GM19238 (cell line): ENCODE results near the gene ITGAV.
"Not testable (repeated sequence)": the region's sequence is repeated elsewhere in the genome, so short reads cannot be mapped to it uniquely, and the experiment has no call there.

ENCODE experiments used
- DNase-seq: peaks from one replicate; pipeline ENCODE4 v3.0.0; 2011; ENCODE audit warnings: low spot score; ENCODE audit not compliant: insufficient read length

ITGAV gene

DNA sequence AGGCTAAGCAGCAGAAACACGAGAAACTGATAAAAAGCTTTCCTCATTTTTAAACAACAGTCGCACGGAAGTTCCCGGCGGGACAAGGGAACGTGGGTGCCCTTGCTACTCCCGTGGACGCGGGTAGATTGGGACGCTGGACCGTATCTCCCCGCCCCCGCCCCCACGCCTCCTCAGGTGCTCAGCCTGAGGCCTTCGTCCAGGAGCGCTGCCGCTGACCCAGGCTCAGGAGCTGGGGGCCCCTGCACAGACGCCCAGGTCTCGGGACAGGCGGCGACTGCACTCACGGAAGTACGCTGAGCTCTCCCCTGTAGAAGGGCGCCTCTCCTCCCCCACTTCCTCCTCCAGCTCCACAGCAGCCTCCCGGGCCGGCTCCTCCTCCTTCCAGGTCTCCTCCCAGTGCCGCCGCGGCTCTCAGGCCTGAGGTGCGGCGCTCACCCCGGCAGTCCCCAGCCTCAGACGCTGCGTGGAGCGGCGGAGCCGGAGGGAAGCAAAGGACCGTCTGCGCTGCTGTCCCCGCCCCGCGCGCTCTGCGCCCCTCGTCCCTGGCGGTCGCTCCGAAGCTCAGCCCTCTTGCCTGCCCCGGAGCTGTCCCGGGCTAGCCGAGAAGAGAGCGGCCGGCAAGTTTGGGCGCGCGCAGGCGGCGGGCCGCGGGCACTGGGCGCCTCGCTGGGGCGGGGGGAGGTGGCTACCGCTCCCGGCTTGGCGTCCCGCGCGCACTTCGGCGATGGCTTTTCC, at the start of gene ITGAV:
Gene ITGAV, plus strand, starts transcription at position 445 of the 738 bp plus-strand sequence. Its CDS starts 283 bp downstream, at position 728.
- DNase-seq = peak; percentile 87

DNA sequence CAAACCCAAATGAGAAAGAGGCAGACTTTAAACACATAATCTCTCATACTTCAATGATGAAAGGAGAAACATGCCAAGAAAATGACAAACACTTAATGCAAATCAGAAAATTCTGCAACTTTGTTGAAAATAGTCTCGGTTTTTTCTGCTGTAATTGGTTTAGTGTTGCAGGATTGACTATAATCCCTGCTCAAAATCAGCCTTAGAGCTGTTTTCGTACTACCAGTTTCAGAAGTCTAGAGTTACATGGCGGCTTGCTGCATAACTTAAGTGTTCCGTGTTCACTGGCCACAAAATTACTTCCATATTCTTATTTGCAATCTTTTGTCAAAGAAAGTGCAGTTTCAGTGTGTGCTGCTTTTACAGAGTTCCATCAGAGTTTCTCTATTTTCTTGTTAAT, 48.9 kb upstream of the ITGAV start:
- no peak for DNase-seq

DNA sequence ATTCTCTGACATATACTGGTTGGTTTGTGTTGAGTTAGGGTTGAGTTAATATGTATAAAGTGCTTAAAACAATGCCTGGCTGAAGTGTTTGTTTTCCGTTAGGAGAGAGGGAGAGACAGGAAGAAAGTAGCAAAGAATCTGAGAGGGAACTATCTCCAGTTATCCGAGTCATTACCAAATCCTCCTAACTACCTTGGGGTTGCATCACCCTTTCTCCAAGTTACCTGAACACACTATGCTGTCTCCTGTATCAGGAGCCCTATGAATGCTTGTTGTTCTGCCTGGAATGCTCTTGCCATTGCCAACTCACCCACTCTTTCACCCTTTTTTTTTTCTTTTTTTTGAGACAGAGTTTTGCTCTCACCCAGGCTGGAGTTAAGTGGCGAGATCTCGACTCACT, 47.9 kb upstream of the ITGAV start:
- no peak for DNase-seq

DNA sequence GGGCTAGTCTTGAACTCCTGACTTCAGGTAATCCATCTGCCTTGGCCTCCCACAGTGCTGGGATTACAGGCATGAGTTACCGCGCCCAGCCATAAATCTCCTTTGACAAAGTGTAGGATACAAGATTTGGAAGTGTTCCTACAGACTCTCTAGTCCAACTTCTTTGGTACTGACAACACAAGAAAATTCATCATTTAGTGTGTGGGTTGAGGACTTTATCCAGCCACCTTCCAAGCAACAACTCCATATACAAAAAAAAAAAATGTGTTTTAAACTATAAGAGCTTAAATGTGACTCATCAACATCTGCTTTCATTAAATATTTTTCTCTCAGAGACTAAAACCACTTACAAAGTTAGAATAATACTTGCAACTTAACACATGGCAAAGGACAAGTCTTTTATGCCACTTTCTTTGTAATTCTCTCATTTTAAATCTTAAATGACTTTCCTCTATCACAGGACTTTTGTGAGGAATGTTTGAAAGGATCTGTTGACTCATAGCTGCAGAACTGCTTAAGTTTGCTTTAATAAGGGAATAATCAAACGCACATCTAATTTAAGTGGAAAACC, 46.2 kb upstream of the ITGAV start:
- DNase-seq = no peak

DNA sequence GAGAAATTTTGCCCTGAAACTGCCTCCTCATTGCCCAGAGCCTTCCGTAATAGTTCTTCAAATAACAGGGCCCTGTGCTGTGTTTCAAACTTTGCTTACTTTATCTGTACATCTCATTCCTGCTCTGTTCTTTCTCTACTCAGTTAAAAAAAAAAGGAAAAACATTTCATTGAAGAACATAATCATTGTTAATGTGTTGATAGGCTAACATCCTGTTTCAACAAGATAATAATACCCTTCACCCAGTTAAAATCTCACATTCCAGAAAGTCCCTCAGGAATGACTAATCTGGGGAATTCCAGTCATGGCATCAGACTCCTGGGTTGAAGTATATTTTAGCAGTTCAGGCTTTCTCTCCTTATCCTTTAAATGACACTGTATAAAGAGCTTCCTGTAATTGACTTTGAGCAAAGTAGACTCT, 45.6 kb upstream of the ITGAV start:
- no peak for DNase-seq

DNA sequence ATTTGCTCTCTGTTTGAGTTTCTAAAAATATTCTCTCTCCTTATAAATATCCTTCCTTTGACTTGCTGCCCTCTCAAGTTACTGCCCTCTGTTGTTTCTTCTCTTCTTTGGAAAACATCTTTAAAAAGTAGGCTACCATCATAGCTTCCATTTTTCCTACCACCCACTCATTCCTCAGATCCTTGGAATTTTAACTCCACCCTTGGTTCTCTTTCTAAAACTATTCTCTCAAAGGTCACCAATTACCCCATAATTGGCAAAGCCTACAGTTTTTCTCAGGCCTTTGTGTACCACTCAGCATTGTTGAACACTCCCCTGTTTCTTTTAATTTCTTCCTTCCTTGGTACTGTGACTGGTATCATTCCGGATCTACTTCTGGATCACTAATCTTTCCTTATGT, 43.0 kb upstream of the ITGAV start:
- no peak for DNase-seq

DNA sequence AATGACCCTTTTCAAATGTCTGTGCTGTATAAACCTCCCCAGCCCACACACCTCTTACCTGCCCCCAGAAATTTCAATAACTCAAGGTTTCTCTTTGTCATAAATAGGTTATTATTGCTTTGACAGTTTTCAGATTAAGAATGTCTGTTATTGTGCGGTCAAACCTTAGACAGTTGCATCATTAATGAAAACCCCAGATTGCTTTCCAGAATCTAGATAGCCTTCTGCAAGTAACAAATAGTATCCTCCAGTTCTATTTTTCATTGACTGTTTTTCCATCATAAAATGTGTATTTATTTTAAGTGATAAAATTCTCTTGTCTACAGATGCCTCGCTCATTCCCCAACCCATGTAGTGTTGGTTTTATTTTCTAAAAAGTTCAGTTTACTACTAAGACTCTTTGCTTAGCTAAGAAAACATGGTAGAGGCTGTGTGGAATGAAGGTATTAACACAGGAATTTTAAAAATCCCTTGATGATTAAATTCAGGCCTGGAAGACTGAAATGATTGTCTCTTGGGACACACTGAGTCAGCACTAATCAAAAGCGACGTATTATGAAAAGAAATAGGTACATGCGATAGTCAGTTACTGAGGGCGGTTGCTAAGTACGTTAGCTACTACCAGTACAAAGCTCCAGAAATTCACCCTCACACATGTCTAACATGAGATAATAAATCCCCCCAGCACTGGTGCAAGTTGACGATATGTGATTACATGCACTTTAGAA, 38.4 kb upstream of the ITGAV start:
- no peak for DNase-seq

DNA sequence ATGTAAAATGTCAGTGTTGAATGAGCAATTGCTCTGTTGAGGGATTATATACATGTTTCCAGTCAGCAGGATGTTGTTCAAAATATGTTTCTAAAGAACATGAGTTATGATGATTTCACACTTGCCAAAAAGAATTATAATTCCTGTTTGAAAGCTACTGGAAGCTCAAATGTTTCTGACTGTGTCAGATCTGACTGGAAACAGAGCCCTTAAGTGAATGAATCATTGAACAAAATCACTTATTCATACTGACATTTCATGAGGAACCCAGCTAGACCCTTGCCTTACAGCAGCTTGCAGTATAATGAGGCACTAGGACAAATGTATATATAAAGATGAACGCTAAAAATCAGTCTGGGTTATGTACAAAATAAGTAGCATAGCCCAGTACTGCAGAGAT, 35.4 kb upstream of the ITGAV start:
- DNase-seq = no peak

DNA sequence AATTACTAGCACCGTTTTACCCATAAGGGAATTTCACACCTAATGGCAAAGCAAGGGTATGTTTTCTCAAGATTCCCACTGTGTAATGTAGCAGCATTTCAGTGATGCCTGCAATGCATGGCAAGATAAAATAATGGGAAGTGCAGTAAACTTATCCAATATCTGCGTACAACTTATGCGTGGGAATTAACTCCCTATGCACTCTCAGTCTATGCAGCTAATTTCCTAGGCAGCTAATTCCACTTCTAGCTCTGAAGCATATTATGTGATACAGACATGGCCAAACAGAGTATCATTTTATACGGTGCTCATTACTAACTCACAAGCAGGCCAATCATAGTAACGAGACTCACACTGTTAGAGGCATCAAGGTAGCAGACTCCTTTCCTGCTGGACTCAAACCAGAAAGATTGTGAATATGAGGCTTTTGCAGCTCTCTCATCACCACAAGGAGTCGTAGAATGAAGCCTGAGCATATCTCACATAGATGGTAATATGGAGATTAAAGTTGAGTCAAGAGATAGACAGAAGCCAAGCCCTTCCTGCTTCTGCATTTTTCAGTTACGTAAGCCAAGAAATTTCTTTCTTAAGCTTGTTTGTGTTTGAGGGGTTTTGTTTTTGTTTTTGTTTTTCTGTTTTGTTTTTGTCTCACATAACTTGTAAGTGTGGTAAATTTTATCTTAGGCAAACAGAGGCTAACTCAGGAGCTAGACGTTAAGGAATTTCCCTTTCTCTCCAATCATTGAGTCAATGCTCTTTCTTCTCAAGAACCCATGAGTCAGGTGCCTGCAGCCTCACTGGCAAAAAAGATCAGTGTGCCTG, 34.8 kb upstream of the ITGAV start:
- DNase-seq = no peak

DNA sequence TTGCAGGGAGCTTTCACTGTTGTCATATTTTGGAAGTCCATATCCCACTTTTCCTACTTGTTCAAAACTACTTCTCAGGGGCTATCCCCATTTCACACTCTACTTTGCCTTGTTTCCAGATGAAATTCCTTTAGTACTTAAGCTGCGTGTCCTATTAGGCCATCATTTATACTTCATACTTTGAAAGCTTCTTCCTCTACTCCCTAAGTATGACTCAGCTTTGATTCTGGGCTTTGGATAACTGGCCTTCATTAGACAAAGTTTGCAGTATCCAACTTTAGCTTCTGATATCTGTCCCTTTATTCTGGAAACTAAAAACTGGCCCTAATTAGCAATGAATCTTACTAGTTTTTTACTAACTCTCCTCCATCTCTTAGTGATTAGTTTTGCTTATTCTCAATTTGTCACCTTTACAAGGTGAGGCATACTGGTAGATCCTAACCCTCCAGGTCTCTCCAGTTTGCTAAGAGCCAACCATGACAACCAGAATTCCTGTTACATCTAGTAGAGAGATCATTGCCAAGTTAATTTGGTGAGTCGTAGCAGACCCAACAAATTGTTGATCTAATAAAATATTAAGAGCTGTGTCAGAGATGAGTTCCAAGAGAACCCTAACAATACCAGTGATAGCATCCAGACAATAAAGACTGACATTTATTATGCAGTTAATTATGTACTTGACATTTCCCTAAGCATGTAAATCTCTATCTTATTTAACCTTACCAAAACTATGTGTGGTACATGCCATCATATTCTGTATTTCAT, 31.2 kb upstream of the ITGAV start:
- DNase-seq = no peak

DNA sequence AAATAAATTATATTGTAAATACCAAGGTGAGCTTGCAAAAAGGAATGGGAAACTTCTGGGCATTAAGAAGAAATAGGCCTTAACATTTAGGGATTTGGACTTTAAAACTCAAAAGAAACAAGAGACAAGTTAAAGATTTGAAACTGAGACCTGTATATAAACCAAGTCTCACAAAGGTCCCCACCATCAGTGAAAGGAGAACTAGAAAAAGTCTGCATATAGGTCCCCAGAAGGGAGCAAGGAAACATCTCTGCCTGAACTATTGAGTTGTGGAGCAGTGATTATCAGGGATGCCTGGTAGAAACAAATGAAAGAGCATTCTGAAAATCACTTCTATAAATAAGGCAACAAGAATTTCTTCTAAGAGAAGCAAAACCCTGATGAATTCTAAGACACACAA, 30.5 kb upstream of the ITGAV start:
- DNase-seq = no peak

DNA sequence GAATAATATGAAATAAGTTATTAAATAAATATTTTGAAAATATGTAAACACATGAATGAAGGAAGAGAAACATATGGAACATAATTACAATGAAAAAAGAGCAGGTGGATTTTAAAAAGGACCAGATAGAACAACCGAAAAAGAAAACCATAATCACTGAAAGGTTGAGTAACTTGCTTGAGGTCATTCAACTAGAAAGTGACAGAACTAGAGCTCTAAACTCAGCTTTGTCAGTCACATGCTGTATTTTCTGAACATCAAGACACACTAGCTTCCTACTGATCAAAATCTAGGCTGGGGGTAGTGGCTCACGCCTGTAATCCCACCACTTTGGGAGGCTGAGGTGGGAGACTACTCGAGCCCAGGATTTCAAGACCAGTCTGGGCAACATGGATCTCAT, 30.0 kb upstream of the ITGAV start:
- DNase-seq = no peak

DNA sequence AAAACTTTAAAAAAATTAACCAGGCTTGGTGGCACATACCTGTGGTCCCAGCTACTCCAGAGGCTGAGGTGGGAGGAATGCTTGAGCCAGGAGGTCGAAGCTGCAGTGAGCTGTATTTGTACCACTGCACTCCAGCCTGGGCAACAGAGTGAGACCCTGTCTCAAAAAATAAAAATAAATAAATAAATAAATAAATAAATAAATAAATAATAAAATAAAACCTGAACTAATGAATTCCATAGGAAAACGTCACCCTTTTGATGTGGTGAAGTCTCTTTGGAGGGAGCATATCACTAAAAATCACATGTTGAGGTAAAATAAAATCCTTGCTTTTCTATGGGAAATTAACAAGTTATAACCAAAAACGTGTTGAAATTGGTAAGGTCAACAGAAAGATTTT, 29.6 kb upstream of the ITGAV start:
- no peak for DNase-seq

DNA sequence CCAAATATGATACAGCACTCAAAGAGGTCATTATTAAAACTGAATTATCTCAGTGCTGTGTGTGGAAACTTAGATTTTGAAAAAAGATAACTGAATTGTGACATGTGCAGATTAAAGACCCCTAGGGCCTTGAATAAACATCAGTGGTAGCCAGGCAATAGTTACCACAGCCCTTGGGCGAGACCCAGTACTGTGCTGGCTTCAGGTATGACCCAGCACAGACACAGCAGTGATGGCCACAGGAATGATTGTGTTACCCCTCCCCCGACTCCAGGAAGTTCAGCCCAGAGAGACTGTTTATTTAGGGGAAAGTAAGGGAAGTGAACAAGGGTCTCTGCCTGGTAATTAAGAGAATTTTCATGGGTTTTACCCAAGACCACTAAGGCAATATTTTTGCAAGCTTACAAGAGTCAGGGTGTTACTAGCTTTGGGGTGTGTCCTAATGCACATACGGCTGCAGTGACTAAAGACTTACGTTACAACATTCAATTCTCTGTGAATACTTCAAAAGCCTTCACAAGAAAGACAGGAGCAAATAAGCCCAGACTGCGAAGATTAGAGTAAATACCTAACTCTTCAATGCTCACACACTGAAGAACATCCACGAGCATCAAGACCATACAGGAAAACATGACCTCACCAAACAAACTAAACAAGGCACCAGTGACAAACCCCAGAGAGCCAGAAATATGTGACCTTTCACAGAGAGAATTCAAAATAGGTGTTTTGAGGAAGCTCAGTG, 28.2 kb upstream of the ITGAV start:
- no peak for DNase-seq

DNA sequence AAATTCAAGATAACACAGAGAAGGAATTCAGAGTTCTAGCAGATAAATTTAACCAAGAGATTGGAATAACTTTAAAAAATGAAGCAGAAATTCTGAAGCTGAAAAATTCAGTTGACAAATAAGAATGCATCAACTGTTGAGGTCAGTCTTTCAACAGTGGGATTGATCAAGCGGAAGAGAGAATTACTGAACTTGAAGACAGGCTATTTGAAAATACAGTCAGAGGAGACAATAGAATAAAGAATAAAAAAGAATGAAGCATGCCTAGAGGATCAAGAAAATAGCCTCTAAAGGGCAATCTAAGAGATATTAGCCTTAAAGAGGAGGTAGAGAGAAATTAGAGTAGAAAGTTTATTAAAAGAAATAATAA, 27.7 kb upstream of the ITGAV start:
- no peak for DNase-seq

DNA sequence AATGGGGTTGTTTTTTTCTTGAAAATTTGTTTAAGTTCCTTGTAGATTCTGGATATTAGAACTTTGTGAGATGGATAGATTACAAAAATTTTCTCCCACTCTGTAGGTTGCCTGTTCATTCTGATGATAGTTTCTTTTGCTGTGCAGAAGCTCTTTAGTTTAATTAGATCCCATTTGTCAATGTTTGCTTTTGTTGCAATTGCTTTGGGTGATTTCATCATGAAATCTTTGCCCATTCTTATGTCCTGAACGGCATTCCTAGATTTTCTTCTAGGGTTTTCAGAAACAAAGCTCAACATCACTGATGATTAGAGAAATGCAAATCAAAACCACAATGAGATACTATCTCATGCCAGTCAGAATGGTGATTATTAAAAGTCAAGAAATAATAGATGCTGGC, 21.3 kb upstream of the ITGAV start:
- DNase-seq = not testable (repeated sequence)

DNA sequence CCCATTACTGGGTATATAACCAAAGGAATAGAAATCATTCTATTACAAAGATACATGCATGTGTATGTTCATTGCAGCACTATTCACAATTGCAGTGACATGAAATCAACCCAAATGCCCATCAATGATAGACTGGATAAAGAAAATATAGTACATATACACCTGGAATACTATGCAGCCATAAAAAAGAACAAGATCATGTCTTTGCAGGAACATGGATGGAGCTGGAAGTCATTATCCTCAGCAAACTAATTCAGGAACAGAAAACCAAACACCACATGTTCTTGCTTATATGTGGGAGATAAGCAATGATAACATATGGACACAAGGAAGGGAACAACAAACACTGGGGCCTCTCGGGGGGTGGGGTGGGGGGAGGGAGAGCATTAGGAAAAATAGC, 20.7 kb upstream of the ITGAV start:
- DNase-seq = not testable (repeated sequence)

DNA sequence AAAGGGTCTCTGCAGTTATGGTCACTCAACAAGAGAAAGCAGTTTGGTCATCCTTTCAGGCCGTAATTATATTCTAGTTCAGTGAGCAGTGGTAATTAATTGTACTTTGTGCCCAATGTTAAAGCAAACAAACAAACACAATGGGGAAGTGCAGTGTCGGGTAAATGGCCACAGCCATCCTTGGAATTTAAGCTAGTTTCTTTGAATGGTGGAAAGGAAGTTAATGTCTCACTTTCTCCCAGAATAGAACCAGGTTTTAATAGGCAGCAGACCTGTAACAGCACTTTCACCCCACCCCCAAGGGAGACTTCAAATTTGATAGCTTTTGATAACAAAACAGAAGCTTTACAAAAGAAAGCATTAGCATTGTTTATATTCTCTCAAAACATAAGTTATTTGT, 20.0 kb upstream of the ITGAV start:
- DNase-seq = no peak

DNA sequence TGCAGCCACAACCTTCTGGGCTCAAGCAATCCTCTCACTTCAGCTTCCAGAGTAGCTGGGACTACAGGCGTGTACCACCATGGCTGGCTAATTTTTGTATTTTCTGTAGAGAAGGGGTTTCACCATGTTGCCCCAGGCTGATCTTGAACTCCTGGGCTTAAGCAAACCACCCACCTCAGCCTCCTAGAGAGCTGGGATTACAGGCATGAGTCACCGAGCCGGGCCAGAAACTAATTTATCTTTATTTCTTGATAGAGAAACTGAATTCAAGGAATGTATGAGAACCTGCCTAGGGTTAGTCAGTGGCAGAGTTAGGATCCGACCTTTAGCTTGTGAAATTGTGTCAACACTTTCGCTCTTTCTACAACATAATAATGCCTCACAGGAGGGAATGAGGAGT, 19.3 kb upstream of the ITGAV start:
- no peak for DNase-seq

DNA sequence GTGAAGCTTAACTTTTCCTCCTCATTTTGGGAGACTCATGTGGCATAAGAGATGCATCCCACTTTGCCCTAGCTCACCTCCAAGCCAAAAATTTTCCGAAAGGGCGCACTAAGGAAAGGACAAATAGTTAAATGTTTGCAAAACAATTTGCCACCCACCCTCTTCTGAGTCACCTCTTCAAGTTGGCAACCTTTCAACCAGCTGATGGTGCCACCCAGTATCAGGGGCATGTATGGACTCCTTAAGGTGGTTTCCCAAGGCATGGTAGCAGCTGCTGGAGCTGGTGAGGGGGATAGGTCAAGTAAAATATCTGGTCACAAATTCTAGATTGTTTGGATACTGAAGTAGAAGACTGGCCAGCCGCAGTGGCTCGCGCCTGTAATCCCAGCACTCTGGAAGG, 17.2 kb upstream of the ITGAV start:
- no peak for DNase-seq
